HG02981 (cell line): ENCODE results near the gene FARS2.

Source experiments
- ATAC-seq: cut with Tn5 transposase; IDR thresholded peaks from one replicate; pipeline ENCODE4 v1.9.1; 2021; ENCODE audit warnings: mild to moderate bottlenecking, moderate library complexity; ENCODE audit not compliant: unreplicated experiment

The FARS2 gene

DNA sequence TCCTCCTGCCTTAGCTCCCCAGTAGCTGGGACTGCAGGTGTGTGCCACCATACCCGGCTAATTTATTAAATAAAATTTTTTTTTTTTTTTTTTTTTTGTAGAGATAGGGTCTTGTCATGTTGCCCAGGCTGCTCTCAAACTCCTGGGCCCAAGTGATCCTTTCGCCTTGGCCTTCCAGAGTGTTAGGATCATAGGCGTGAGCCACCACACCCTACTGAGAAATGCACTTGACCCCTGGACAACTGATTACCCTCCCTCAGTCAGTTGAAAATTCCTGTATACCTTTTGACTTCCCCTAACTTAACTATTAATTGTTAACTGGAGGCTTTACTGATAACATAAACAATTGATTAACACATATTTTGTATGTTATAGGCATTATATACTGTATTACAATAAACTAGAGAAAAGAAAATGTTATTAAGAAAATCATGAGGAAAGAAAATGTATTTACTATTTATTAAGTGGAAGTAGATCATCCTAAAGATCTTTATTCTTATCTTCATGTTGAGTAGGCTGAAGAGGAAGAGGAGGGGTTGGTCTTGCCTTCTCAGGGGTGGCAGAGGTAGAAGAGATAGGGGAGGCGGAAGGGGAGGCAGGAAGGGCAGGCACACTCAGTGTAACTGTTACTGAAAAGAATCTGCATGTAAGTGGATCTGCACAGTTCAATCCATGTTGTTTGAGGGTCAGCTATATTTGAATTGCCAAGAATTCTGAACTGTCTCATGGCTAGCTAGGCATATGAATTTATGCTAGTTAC is 104.3 kb downstream of the FARS2 start:
- ATAC-seq: no peak

DNA sequence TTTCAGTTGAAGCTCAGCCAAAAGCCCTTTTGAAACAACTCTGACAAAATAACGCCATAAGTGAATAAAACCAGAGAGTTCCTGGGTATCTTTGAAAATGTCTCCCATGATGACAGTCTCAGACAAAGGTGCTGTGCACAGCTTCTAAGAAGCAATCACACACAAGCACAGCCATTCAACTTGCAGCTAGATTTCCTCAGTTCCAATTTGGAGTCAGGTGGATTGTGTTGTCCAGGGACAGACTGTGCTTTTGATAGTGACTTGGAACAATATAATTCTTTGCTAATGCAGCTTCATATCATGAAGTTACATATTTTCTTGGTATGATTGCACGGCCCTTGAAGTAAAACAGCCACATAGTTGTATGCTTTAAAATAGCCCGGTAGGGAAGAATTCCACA is 105.6 kb downstream of the FARS2 start:
- no peak for ATAC-seq

DNA sequence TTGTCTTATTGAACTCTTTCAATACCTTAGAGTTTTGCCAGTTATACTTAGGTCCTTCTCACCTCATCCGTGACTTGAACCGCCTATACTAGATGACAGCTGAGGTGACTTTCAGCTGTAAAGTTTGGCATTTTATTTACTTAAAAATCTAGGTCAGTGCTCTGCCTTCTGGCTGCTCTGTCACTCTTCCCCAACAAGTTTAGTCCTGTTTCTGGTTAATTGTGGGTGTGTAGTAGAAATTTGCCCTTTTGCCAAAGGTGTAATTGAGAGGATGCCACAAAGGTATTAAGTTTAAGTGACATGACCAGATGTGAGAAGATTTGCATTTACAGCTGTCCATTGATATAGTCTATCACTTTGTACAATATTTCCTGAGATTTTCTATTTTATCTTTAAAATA is 106.2 kb downstream of the FARS2 start:
- ATAC-seq: no peak

DNA sequence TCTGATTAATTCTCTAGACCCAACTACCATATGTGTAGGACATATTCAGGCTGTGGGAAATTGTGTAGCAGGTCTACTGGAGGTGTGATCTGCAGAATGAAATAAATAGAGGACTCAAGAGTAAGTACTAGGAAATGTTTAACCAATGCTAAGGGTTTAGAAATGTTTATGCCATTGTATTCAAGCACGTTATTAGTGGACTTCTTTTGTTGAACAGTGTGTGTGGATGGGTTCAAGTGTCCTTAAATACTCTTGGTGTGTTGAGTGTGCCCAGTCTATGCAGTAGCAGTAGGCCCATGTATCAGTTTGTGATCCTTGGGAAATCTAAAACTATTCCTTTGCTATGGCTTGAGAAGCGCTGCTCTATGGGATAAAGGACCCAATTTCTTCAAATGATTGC is 112.1 kb downstream of the FARS2 start:
- ATAC-seq: no peak

DNA sequence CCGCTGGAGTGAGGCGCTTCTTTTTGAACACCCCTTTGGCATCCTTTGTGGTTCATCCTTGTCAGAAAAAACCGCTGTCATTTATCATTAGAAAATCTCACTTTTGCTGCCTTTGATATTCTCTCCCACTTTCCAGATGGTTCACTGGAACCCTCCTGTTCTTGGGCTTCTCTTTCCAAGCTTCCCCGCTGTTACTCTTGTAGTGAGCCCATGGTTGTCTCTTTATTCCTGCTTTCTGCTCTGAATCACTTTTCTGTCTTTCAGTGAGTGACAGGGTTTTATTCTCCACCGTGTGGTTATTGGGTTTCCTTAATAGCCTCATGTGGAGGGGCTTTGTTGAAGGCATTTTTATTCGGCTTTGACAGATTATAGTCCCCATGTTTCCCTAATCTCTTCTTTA is 117.0 kb downstream of the FARS2 start:
- no peak for ATAC-seq

DNA sequence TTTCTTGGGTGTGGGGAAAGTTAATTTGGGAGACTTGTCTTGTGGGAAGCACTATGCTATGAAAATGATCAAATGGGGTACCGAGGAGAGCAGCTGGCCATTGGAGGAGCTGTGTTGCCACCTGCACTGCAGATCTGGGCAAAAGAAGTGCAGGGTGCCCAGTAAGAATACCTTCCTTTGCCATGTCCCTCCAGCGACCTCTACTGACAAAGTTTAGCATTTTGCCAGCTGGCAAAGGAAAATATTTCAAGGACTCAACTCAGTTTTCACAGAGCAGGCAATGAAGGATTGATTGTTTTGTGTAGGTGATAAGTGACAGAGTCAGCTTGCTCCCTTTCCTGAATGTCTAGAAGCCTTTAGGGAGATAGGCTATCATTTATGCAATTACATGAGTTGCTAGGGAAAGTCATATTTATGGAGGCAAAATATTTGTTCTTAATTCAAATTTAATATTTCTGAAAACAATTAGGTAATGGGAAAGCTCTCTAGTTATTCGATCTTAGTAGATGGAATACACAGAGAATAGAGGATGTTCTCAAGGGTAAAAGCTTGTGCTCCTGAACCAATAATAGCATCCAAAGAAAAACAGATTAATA is 118.4 kb downstream of the FARS2 start:
- ATAC-seq: no peak

DNA sequence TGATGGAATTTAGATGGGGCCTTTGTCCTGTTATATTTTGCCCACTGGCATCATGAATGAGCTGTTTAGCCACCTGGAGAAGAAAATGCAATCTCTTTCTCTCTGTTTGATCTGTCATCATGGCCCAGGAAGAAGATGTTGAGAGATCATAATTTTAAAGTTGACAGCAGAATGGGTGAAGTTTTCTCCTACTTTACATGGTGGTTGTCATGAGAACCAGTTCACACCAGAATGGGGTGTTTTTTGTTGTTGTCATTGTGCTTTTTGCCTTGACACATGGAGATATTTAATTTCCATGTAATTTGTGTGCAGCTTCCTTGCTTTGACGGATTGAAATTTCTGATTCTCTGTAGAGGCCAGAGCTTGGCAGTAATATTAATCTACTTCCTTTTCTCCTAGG is 122.5 kb downstream of the FARS2 start:
- ATAC-seq: no peak

DNA sequence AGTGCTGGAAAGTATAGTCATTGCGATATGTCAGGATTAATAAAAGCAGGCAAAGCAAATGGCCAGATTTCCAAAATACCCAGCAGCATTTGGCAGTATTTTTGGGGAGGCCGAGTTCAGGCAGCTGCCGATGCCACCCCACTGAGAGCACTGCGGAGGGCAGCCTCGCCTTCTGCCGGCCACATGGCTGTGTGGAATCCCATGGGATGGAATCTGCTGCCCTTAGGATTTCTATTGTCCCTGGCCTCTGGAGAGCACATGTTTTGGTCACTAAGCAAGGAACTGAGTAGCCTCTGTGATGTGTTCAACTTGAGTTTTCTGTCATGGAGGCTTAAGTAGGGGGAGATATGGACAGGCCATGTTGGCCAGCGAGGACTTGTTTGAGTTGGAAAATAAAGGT is 123.0 kb downstream of the FARS2 start:
- no peak for ATAC-seq

DNA sequence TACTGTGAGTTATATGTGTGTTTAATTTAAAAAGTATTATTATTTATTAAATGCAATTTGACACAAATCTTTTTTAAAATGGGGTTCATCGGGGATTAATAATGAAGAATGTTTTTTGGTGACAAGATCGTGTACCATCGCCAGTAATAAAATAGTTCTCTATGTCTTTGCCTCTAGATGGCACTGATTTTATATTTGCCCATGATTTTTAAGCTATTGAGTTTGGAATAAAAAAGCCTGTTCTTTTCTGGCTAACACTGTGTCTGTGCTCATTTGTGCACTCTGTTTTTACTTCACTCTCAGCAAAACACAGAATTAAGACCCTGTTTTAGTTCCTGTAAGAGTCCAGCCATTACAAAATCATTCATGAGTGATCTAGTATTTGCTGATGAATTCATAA is 127.0 kb downstream of the FARS2 start:
- ATAC-seq: no peak

DNA sequence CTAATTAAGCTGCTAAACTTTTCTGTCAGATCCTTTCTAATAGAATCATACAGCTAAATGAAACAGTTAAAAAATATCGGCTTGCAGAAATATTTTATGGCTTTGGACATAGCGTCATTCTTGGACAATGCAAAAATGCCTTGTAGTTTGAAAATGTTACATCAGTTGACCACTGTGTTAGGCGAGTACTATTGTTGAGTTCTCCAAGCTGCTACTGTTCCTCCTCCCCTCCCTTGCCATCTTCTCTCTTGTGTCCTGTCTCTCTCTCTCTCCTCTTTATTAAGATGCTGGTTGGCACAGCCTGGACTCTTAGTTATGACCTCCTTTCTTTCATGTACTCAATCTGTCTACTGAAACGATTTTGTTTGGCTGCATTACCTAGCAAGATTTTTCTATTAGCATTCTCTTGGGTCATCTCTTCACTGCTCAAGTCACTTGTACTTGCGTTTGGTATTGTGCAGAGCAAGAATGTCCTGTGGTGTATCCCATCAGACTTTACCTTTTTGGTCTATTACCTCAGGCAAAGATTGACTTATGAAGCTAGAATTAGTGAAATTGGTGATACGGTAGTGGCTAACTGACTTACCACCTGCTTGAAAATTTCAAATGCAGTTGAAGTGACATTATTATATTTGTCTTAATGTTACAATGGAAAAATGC is 127.9 kb downstream of the FARS2 start:
- no peak for ATAC-seq

DNA sequence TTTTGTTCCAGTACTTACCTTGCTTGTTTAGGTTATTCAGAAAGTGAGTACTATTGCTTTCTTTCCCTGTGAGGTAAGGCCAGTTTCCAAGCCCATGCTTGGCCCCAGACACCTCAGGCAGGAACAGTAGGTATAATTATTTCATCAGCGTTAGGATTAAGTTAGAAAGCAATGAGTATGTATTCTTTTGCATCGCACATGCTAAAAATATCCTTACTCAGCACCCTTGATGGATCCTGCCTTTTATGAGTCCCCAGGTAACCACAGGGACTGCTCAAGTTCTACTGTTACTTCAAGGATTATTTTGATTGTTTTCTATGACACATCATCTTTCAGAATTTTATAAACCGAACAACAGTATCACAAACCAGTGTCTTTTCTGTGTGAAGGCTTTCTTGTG is 128.9 kb downstream of the FARS2 start:
- no peak for ATAC-seq

DNA sequence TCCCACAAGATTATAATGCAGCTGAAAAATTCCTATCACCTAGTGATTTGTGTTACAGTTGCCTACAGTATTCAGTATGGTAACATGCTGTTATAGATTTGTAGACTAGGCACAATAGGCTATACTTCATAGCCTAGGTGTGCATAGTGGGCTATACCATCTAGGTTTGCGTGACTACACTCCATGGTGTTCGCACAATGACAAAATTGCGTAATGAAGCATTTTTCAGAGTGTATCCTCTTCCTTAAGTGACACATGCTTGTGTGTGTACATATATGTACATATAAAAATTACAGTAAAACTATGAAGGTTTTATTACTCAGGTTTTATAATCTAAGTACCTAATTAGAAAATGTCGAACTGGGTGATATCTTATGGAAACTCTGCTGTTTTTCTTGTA is 133.0 kb downstream of the FARS2 start:
- ATAC-seq: no peak

DNA sequence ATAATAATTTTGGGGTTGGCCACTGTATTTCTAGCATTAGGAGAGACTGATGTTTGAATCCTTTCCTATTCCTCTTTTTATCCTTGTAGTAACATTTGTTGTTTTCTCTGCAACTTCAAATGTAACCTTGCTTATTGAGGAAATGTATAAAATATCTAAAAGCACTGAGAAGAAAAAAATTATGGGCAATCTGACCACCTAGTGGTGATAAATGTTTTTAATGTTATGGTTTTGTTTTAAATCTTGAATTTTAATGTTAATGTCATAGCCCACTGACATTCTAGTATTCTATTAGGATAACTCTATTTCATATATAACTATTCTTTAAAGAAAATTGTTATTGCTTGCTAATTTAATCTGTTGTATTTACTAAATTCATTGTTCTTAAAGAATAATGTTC is 134.4 kb downstream of the FARS2 start:
- no peak for ATAC-seq

DNA sequence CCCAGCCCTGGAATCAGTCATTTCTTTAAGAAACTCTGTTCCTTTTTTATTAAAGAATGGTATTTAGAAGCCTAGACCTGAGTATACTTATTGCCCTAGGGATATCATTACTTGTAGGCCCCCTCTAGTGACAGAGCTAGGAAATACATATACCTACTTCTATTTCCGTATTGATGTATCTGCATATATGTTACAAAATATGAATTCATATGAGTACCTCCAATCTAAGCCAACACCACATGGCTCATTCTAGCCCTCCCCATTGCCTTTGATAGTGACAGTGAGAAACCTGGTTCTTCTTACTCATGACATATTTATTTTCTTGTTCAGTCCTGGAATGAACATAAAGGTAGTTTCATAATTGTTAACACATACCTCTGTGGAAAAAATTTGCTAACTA is 137.2 kb downstream of the FARS2 start:
- peak; percentile 57 for ATAC-seq

DNA sequence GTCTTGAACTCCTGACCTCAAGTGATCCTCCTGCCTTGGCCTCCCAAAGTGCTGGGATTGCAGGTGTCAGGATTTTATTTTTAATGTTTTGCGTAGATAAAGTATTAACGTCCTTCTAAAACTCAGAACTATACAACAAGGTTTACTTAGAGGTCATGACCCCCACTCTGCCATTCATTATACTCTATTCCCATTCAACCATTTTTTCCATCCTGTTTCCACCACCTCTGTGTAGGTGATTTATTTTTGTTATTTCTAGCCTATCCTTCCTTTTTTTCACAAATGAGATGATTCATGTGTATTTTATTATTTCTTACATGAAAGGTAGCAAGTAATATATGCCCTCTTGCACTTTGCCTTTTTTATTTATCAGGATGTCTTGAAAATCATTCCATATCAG is 138.1 kb downstream of the FARS2 start:
- ATAC-seq: no peak

DNA sequence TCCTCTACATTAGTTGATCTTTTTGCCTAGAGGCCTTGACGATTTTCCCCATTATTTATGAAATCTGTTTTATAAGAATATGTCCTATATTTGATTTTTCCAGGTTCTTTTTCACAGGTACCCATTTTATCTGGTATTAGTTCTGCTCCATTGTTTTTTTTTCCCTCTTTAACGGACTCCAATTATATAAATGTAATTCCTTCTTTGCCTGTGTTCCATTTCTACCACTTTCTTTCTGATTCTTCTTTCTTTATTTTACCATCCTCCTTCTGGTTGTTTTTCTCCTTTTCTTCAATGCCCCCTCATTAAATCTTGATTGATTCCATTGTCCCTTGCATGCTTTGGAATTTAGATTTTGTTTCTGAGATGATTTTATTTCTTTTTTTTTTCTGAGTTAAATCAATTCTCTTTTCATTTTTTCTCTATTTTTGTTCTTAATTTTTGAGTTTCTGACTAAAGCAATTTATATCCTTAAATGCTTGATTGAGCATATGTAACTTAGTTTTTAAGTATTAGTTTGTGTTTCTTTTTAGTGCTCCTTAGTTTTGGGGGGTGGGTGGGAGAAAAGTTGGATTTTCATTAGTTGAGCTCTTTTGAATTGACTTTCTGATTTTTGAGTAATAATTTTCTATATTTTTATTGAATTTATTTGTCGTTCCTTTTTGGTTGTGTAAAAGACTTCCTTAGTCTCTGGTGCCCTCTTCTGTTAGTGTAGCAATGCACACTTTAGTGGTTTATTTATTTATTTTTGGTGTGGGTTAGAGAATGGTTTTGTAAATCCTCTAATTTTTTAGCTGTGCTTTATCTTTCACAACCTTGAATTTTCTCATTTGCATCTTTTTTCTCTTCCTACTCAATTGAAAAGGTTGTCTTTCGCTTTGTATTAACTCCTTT is 140.8 kb downstream of the FARS2 start:
- no peak for ATAC-seq

DNA sequence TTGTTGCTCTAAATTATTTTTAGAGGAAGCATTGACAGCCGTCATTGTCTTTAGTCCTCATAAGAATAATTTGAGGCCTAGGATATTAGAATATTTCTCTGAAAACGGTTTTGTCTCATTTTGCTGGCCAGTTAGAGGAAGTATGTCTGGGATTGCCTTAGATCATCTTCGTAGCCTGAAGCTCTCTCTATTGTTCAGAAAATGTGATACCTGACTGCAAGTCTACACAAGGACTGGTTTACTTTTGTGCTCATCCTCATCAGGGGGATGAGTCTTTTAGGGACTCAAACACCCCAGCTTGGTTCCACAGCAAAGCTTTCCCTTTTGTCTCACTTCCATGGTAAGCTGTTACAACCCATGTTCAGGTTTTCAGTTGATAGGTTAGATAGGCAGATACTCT is 141.8 kb downstream of the FARS2 start:
- ATAC-seq: no peak

DNA sequence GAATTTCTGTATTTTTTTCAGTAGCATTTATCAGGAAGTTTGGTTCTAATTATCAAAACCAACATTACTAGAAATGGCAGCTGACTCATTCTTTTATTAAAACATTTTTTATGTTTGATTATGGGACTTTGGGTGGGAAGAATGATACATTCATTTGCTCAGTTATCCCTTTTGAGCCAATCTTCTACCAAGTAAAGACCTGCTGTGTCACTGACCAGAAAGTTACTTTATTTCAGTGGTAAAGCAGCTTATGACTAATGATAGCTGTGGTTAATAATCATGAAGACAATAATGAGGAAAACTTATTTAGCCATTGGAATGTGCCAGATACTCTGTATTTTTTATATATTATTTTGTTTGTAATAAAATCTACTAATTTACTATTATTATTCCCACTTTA is 142.3 kb downstream of the FARS2 start:
- no peak for ATAC-seq

DNA sequence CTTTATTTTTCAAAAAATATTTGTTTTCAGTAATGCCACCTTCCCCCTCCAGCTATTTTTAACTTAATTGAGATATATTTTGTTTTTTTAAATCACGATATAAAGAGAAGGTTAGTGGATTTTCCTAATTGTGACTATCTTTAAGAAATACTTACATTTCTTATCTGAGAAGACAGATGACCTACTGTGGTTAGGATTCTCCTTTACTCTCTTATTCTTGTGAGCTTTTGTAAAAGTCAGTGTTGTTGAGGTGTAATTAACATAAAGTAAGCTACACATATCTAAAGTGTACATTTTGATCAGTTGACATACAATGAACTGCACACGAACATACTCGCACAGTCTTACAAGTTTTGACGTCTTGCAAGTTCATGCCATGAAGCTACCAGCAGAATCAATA is 144.7 kb downstream of the FARS2 start:
- no peak for ATAC-seq

DNA sequence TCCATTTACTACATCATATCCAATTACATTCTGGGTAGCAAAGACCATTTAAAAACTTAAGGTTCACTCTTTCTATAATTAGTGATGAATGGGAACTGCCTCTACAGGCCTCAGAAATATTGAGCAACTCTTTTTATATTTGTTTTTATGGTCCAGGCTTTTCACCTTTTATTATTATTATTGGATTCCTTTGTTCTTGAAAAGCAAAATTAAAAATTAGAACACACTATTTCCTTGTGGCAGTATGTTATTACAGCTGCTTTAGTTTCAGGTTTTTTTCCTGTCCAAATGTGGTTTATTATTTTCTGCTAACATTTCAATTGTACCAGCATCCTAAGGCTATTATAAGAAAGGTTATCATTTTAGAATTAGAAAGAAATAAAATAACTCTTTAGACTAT is 150.1 kb downstream of the FARS2 start:
- no peak for ATAC-seq

DNA sequence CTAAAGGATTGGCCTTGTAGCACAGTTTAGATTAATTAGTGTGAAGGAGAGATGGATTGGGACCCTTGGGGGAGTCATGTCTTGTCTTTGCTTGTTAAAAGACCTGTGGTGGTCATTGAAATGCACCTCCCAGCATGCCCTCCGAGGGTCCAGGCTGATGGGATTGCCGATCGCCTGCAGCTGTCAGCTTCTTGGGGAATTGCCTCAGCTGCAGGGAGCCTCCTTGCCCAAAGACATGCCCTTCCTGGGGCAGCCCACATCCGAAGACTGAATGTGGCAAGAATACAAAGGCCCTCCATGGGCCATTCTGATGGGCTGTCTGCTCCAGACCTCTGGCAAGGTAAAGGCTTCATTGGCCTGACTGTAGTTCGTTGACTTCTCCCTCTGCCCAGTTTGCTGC is 150.7 kb downstream of the FARS2 start:
- ATAC-seq: no peak
